D721Med (cell line): ENCODE measurements around the gene RXFP3.

ENCODE experiments used
- DNase-seq: peaks from one replicate; pipeline ENCODE4 v3.0.0; 2011; ENCODE audit warnings: low spot score; ENCODE audit not compliant: insufficient read length
- FAIRE-seq: peaks from 2 replicates; lab custom pipeline; 2011; peaks lifted over from hg19 to GRCh38; lab: Jason Lieb, UNC
- TF ChIP-seq, protein P1 (sequence below): IDR thresholded peaks from 2 replicates; pipeline ENCODE4 v1.5.1; 2012; ENCODE audit warnings: mild to moderate bottlenecking, control low read depth; ENCODE audit not compliant: insufficient read depth; ENCODE audit errors: missing control alignments

Gene RXFP3

DNA sequence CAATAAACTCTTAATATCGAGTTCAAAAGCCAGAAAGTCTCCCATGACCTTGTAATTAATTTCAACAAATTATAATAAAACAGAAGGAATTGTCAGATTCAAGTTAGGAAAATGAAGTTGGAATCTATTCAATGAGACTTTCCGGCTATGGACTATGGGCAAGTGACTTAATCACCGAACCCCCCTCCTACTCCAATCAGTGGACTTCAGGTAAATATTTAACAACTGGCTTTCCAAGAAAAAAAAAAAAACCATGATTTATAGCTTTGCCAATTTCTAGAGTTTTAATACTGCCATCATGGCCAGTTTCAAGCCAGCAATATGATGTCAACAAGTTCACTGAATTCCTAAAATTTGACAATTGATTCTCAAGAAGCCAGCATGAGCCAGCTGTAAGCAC lies 43.8 kb downstream of the RXFP3 start:
- no peak for DNase-seq
- TF ChIP-seq, protein P1, sequence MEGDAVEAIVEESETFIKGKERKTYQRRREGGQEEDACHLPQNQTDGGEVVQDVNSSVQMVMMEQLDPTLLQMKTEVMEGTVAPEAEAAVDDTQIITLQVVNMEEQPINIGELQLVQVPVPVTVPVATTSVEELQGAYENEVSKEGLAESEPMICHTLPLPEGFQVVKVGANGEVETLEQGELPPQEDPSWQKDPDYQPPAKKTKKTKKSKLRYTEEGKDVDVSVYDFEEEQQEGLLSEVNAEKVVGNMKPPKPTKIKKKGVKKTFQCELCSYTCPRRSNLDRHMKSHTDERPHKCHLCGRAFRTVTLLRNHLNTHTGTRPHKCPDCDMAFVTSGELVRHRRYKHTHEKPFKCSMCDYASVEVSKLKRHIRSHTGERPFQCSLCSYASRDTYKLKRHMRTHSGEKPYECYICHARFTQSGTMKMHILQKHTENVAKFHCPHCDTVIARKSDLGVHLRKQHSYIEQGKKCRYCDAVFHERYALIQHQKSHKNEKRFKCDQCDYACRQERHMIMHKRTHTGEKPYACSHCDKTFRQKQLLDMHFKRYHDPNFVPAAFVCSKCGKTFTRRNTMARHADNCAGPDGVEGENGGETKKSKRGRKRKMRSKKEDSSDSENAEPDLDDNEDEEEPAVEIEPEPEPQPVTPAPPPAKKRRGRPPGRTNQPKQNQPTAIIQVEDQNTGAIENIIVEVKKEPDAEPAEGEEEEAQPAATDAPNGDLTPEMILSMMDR, result no peak
- FAIRE-seq, result no peak

DNA sequence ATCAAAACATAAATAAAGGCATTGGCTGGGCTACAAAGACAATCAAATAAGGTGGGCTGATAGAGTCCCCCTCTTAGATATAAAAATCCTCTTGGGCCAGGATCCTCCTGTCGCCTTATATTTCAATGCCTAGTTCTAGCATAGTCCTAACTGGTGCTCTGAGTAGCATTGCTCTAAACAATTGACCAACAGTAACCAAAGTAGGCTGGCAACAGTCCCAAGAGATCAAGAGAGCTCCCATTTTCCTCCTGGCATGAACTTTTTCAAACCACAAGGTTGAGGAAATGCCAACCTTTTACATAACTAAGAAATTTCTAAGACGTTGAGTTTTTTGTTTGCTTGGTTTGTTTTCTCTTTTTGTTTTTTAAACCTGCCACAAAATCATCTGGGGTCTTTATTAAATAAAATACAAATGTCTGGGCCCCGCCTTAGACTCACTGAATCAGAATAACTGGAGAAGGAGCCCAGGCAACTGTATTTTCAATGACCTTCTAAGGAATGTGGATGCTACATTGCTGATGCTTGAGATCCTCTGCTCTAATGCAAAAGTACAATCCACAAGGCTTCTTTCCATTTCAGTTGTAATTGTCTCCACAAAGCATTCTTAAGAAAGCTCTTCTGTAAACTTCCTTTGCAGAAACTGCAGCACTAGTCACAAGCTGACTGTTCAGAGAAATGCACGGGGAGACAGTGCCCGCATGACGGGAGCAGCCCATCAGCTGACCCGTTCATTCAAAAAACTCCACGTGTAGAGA lies 45.4 kb downstream of the RXFP3 start:
- no peak for FAIRE-seq
- TF ChIP-seq, protein P1, result no peak
- no peak for DNase-seq

DNA sequence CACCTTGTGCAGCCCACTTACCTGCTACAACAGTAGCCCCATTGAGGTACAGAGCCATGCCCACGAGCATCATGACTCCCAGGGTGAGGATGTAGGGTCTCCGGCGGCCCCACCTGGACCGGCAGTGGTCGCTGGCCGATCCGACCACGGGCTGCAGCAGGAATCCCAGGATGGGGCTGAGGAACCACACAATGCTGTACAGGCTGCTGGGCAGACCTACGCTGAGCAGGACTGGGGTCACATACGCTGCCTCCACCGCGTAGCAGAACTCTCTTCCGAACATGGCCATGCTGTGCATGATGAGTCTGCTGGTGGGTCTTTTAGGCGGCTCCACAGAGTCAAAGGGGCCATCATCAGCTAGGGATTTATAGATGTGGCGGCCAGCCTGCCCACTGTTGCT lies 48.0 kb downstream of the RXFP3 start:
- TF ChIP-seq, protein P1, result no peak
- no peak for DNase-seq
- no peak for FAIRE-seq

GRCh38 chr5:33984671-33985124 lies 48.5 kb downstream of the RXFP3 start, which contains the start of gene SLC45A2:
SLC45A2 (minus strand) TSS chr5:33984693; CDS start chr5:33984583, 110 bp downstream.
- DNase-seq (no peak), FAIRE-seq (no peak)
- TF ChIP-seq, protein P1, result no peak

- FAIRE-seq (no peak), DNase-seq (no peak)
- TF ChIP-seq, protein P1, result no peak
Observed at GRCh38 chr5:33985447-33985846, 49.3 kb downstream of the RXFP3 start.
